Body of pancreas (tissue), 4 donors: ENCODE data around the gene MYO5B.

ENCODE experiments used
- CTCF ChIP-seq, 7 experiments: fragments of 450-650 bp in 4 of 7; fragments of 200-600 bp in 3 of 7; sonication (generic) in 3 of 7; IDR thresholded peaks; one replicate each; pipeline ENCODE4 v1.5.1; 2016 to 2019; ENCODE audit warnings: antibody characterized with exemption in 7 of 7
- POLR2A ChIP-seq, 3 donors: fragments of 450-650 bp; IDR thresholded peaks; one replicate each; pipeline ENCODE4 v1.6.1; 2016; ENCODE audit warnings: antibody characterized with exemption in 3 of 3, mild to moderate bottlenecking in 2 of 3

GRCh38 chr18:50187659-50188058 is 7.3 kb downstream of the MYO5B start:
- TF ChIP-seq CTCF (IDR thresholded peaks at IDR 0.05) (no peak), POLR2A (IDR thresholded peaks at IDR 0.05) (no peak)
